DND-41 (cell line): ENCODE data around the gene PRKAR2A.

Experiments
- ATAC-seq: fragments of 200-7000 bp; cut with Tn5 transposase; 3 replicates; pipeline ENCODE4 v1.9.1; 2021; ENCODE audit warnings: low read depth; ENCODE audit not compliant: insufficient read depth
- DNase-seq: peaks from one replicate; pipeline ENCODE4 v3.0.0-alpha.2; 2020
- H2AFZ ChIP-seq: 2 replicates; pipeline ENCODE4 v1.6.0; 2012; ENCODE audit warnings: low read depth, low read length
- H3K27ac ChIP-seq: 2 replicates; pipeline ENCODE4 v1.5.1; 2012; ENCODE audit warnings: low read length, inconsistent platforms
- H3K27me3 ChIP-seq: fragments of 200-600 bp; sonication (generic); 2 replicates; pipeline ENCODE4 v1.6.0; 2012; ENCODE audit warnings: low read length, mild to moderate bottlenecking, inconsistent platforms; ENCODE audit not compliant: insufficient read depth, poor library complexity
- H3K36me3 ChIP-seq: 2 replicates; pipeline ENCODE4 v1.5.1; 2012; ENCODE audit warnings: low read length, inconsistent platforms; ENCODE audit not compliant: insufficient read depth
- H3K4me1 ChIP-seq: 2 replicates; pipeline ENCODE4 v1.5.1; 2012; ENCODE audit warnings: mild to moderate bottlenecking, low read length; ENCODE audit not compliant: insufficient read depth
- H3K4me2 ChIP-seq: 2 replicates; pipeline ENCODE4 v1.6.0; 2012; ENCODE audit warnings: mild to moderate bottlenecking, moderate library complexity, low read length, inconsistent platforms; ENCODE audit not compliant: insufficient read depth
- H3K4me3 ChIP-seq, 2 experiments: fragments of 200-600 bp in 1 of 2; shearing (Covaris generic) in 1 of 2; 2 replicates each; pipeline ENCODE4 v1.5.1; 2012 to 2016; ENCODE audit warnings: inconsistent platforms in 2 of 2, low read length in 2 of 2, mild to moderate bottlenecking in 2 of 2, low read depth in 1 of 2, moderate library complexity in 1 of 2
- H3K79me2 ChIP-seq: 2 replicates; pipeline ENCODE4 v1.6.0; 2012; ENCODE audit warnings: low read length, inconsistent platforms; ENCODE audit not compliant: insufficient read depth
- H3K9ac ChIP-seq: 2 replicates; pipeline ENCODE4 v1.6.0; 2012; ENCODE audit warnings: low read depth, mild to moderate bottlenecking, inconsistent platforms, low read length, moderate library complexity
- H3K9me3 ChIP-seq: 2 replicates; pipeline ENCODE4 v1.5.1; 2012; ENCODE audit warnings: low read length, moderate library complexity, mild to moderate bottlenecking, inconsistent platforms; ENCODE audit not compliant: insufficient read depth, severe bottlenecking
- H4K20me1 ChIP-seq: 2 replicates; pipeline ENCODE4 v1.6.0; 2012; ENCODE audit warnings: low read length; ENCODE audit not compliant: insufficient read depth
- EZH2 ChIP-seq: IDR thresholded peaks from 3 replicates; pipeline ENCODE4 v1.6.1; 2012; ENCODE audit warnings: borderline replicate concordance, low read depth, mild to moderate bottlenecking, moderate library complexity, low read length, inconsistent platforms; ENCODE audit not compliant: severe bottlenecking
- TF ChIP-seq, protein P1 (sequence below): IDR thresholded peaks from 2 replicates; pipeline ENCODE4 v1.5.1; 2012; ENCODE audit warnings: borderline replicate concordance, low read length, moderate library complexity, mild to moderate bottlenecking; ENCODE audit not compliant: poor library complexity, severe bottlenecking; ENCODE audit errors: extremely low read depth

The PRKAR2A gene

GRCh38 chr3:48776854-48777253 lies 70.8 kb downstream of the PRKAR2A start:
- no peak overlapping the region for H3K9ac ChIP-seq
- no peak overlapping the region for H2AFZ ChIP-seq
- H3K36me3 ChIP-seq = no peaks in the 10 kb centered on the region
- no peaks in the 10 kb centered on the region for H3K27me3 ChIP-seq
- H3K4me2 ChIP-seq = no peak overlapping the region
- DNase-seq = no peak
- no peaks in the 10 kb centered on the region for H3K4me1 ChIP-seq
- no peak for ATAC-seq
- TF ChIP-seq, protein P1, sequence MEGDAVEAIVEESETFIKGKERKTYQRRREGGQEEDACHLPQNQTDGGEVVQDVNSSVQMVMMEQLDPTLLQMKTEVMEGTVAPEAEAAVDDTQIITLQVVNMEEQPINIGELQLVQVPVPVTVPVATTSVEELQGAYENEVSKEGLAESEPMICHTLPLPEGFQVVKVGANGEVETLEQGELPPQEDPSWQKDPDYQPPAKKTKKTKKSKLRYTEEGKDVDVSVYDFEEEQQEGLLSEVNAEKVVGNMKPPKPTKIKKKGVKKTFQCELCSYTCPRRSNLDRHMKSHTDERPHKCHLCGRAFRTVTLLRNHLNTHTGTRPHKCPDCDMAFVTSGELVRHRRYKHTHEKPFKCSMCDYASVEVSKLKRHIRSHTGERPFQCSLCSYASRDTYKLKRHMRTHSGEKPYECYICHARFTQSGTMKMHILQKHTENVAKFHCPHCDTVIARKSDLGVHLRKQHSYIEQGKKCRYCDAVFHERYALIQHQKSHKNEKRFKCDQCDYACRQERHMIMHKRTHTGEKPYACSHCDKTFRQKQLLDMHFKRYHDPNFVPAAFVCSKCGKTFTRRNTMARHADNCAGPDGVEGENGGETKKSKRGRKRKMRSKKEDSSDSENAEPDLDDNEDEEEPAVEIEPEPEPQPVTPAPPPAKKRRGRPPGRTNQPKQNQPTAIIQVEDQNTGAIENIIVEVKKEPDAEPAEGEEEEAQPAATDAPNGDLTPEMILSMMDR = no peak
- TF ChIP-seq EZH2 = no peak
- no peak overlapping the region for H3K27ac ChIP-seq
- no peaks in the 10 kb centered on the region for H3K79me2 ChIP-seq
- no peaks in the 10 kb centered on the region for H4K20me1 ChIP-seq
- H3K9me3 ChIP-seq = no peaks in the 10 kb centered on the region
- no peak overlapping the region for H3K4me3 ChIP-seq

GRCh38 chr3:48770192-48770502 lies 77.5 kb downstream of the PRKAR2A start:
- Histone ChIP-seq H3K36me3 (no peaks in the 10 kb centered on the region), H3K4me3 (no peak overlapping the region), H4K20me1 (no peaks in the 10 kb centered on the region), H3K9me3 (no peaks in the 10 kb centered on the region), H3K9ac (no peak overlapping the region), H2AFZ (no peak overlapping the region), H3K4me1 (no peaks in the 10 kb centered on the region), H3K27me3 (no peaks in the 10 kb centered on the region), H3K4me2 (no peak overlapping the region), H3K27ac (no peak overlapping the region), H3K79me2 (no peaks in the 10 kb centered on the region)
- DNase-seq (no peak), ATAC-seq (no peak)
- no peak for TF ChIP-seq EZH2
- TF ChIP-seq, protein P1 = no peak

DNA sequence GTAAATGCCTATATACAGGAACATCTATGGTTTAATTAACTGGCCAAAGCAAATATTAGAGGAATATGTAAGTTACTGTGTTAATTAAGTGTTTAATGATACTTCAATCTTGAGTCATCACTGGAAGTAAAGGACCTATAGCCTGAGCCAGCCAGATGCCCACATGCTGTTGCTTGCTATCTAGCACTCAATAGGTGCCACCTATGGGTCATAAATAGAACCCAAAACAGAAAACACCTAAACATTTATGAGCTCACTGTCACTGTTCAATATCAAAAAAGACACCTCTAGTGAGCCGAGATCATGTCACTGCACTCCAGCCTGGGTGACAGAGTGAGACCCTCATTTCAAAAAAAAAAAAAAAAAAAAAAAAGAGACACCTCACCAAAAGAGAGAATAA lies 82.3 kb downstream of the PRKAR2A start:
- Histone ChIP-seq H3K27ac (no peak overlapping the region), H3K4me2 (no peak overlapping the region)

More for the DNA sequence above, 82.3 kb downstream of the PRKAR2A start:
- H3K79me2 ChIP-seq = no peaks in the 10 kb centered on the region
- ATAC-seq (peak; percentile 44; the same call in 1 of the 3 replicates), DNase-seq (no peak)
- H3K36me3 ChIP-seq = no peaks in the 10 kb centered on the region
- H2AFZ ChIP-seq = no peak overlapping the region
- H4K20me1 ChIP-seq = no peaks in the 10 kb centered on the region
- no peaks in the 10 kb centered on the region for H3K4me1 ChIP-seq
- H3K9me3 ChIP-seq = no peaks in the 10 kb centered on the region
- H3K4me3 ChIP-seq = no peak overlapping the region
- H3K27me3 ChIP-seq = no peaks in the 10 kb centered on the region
- no peak overlapping the region for H3K9ac ChIP-seq
- TF ChIP-seq EZH2 = no peak
- TF ChIP-seq, protein P1 = peak; percentile 35
